Ovary (tissue), 3 donors: ENCODE data around the gene SDCCAG8.

Experiments used
- CTCF ChIP-seq, 3 donors: fragments of 450-650 bp in 2 of 3; fragments of 200-600 bp in 1 of 3; IDR thresholded peaks; one replicate each; pipeline versions ENCODE4 v1.5.1 to v1.8.0; 2016 to 2022; ENCODE audit warnings: antibody characterized with exemption in 3 of 3, mild to moderate bottlenecking in 1 of 3
- EP300 ChIP-seq: sonication (generic); formaldehyde crosslinking; IDR thresholded peaks from one replicate; pipeline ENCODE4 v1.6.1; 2017; ENCODE audit warnings: antibody characterized with exemption
- donor health status: DM: no; HTN: no; CAD: no.

- TF ChIP-seq CTCF (IDR thresholded peaks at IDR 0.05) (no peak), EP300 (no peak)
These were observed 267.9 kb downstream of the SDCCAG8 start for GRCh38 chr1:243523766-243524165.
